Stimulated activated CD8-positive, alpha-beta memory T cell treated with anti-CD3 and anti-CD28 coated beads, Interleukin-7, amount 100 ng/mL, for 4 hours (primary cell): ENCODE data around the gene MEFV.
"Not testable (repeated sequence)": the region's sequence is repeated elsewhere in the genome, so short reads cannot be mapped to it uniquely, and the experiment has no call there.

ENCODE experiments used
- DNase-seq, 2 donors: peaks; one replicate each; pipeline ENCODE4 v3.0.0-alpha.2; 2020; ENCODE audit warnings: low read depth in 2 of 2

MEFV gene

DNA sequence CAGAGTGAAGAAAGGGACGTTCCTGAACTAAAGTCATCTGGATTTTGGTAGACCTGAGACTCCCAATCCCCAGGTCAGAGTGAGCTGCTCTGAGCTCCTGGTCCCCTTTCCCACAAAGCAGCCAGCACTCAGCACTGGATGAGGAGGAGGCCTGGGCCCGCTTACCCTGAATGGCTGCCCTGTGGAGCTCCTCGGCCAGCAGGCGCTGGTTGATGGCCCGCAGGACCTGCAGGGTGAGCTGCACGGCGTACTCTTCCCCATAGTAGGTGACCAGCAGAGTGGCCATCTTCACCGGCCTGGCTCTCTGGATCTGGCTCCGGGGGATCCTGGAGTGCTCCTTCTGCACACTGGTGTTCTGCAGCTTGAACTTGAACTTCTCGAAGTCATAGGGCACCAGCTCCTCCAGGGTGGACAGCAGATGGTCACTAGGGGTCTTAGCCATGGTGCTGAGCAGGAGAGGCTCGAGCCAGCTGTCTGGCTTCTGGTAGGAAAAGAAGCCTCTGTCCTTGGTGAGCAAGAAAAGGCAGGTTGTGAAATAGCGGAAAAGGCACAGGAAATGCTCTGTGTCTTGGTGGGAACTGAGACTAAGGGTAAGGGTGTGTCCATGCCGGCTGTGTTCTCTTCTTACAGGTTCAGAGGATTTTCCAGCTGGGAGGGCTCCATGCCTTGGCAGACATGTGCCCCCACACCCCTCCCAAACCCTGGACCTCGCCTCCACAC is at the start of gene MEFV:
MEFV (minus strand) TSS at position 488 of the 720 bp plus-strand sequence; CDS start at position 442, 46 bp downstream.
- DNase-seq: no peak

- no peak for DNase-seq
Measured at GRCh38 chr16:3306078-3306477, 49.6 kb upstream of the MEFV start.

GRCh38 chr16:3305109-3306068 is 49.0 kb upstream of the MEFV start, which contains the start of the genes TIGD7 and ZNF75A:
TSS of gene TIGD7 (minus strand) at chr16:3305430. CDS start at chr16:3300614, 4,816 bp downstream.
TSS of gene ZNF75A (plus strand) at chr16:3305497. CDS start at chr16:3308429, 2,932 bp downstream.
- peak; percentile 66 to 80 for DNase-seq

DNA sequence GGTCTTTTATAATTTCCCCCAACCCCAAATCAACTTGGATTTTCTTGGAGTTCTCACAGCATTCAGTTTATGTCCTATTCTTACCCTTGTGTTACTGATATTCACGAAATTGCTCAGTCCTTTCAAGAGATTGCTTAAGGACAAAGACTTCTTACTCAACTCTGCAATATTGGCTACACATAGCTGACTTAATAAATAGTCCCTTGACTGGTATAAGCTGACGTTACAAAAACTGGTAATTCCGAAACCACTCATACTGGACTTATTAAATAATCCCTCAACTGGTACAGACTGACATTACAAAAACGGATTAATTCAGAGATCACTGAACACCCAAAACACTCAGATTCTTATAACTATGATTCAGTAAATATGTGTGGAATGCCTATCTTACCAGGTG is 47.9 kb upstream of the MEFV start:
- DNase-seq: no peak

DNA sequence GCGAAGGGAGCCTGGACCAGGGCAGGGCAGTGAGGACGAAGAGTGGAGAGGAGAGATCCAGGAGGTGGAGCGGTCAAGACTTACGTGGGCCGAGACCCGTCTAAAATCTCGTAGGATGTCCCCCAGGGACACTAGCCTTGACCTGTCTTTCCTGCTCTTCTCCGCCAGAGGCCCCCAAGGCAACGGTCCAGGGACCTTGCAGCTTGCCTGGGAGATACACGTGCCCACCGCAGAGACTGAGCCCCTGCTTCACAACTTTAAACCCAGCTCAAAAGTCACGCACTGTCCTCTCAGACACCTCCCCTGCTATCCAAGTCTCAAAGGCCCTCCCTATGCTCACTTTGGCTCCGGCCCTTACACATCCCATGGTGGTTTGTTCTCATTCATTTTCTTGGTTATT is 39.4 kb upstream of the MEFV start:
- DNase-seq: no peak

DNA sequence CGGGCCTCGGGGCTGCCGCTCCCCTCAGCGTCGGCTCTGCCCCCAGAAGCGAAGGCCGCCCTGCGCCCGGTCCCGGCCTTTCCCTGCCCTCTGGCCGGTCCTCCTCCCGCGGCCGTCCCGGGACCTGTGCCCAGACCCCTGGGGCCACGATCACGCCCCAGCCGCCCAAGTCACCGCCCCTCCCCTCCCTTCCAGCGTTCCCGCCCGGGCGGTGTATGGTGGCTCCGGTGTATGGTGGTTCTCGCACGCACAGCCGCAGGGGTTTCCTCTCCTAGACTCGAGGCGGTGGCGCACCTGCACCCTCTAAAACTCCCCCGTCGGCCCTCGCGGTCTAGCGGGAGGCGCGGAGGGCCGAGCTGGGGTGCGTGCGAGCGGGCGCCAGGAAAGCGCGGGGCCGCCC is 38.8 kb upstream of the MEFV start:
- DNase-seq: no peak

GRCh38 chr16:3292604-3293003 is 36.2 kb upstream of the MEFV start:
- no peak for DNase-seq

GRCh38 chr16:3289998-3290673 is 33.7 kb upstream of the MEFV start:
- no peak for DNase-seq

GRCh38 chr16:3285131-3285530 is 28.7 kb upstream of the MEFV start:
- no peak for DNase-seq

DNA sequence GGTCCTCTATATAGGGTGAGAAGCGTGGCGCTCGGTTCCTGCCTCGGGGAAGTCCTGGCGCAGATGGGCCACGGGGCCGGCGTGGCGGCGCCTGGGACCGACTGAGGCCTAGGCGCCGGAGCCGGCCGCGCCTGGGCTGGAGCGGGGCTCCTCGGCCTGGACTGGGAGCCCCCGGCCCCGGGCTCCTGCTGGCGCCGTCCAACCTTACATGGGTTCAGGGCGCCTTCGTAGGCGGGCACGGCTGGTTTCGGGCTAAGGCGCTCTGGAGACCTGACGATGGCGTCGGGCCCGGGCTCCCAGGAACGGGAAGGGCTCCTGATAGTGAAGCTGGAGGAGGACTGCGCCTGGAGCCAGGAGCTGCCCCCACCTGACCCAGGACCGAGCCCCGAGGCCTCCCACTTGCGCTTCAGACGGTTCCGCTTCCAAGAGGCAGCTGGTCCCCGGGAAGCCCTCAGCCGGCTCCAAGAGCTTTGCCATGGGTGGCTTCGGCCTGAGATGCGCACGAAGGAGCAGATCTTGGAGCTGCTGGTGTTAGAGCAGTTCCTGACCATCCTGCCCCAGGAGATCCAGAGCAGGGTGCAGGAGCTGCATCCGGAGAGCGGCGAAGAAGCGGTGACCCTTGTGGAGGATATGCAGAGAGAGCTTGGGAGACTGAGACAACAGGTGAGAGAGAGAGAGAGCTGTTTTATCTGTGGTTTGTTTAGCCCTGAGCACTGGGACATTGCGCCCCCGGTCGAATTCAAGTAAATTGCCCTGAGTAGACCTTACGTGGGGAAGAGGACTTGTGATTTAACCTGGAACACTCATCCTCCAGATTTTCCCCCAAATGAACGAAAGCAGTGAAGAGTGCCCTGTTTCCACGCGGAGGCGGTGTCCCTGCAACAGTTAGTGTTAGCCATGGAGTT is 27.4 kb upstream of the MEFV start:
- no peak for DNase-seq

- peak; percentile 90 to 93 for DNase-seq
Measured at GRCh38 chr16:3282730-3283542, 26.5 kb upstream of the MEFV start, which contains the start of gene ZNF263. TSS of gene ZNF263 (plus strand) at chr16:3283491. CDS start at chr16:3283819, 328 bp downstream.

DNA sequence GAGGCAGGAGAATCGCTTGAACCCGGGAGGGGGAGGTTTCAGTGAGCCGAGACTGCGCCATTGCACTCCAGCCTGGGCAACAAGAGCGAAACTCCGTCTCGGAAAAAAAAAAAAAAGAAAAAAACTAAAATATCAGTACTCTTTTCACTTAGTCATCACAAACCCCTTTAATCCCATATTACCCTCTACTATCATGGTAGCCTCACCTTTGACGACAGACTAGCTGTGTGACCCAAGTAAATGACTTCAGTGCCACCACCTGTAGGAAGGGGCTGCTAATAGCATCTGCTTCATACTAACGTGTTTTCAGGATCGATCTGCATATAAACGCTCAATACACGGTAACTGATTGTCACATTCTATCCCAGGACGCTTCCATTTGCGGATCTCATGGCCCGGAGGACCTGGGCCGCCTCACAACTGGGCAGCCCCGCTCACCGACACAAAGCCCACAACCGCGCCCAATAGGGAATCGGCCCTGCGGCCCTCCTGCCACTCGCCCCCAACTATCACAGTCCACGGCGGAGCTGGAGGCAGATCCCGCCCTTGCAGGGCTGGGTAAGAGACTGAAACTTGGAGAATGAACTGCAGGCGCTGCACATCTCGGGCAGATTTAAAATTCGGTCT is 25.8 kb upstream of the MEFV start:
- no peak for DNase-seq

- DNase-seq: no peak
Measured at GRCh38 chr16:3281222-3281820, 24.9 kb upstream of the MEFV start.

- DNase-seq: no peak
Measured at GRCh38 chr16:3276679-3277078, 20.2 kb upstream of the MEFV start.

GRCh38 chr16:3274947-3275346 is 18.5 kb upstream of the MEFV start:
- DNase-seq: no peak

- no peak for DNase-seq
Measured at GRCh38 chr16:3274490-3274889, 18.1 kb upstream of the MEFV start.

- DNase-seq: not testable (repeated sequence)
Measured at GRCh38 chr16:3271281-3271680, 14.8 kb upstream of the MEFV start.

- DNase-seq: not testable (repeated sequence)
Measured at GRCh38 chr16:3270718-3271117, 14.3 kb upstream of the MEFV start.

- no peak for DNase-seq
Measured at GRCh38 chr16:3268294-3268693, 11.9 kb upstream of the MEFV start.
